H1 (cell line): ENCODE measurements around the gene PPP2R2D. TPM values are rescaled to one million over a fixed set of nuclear protein-coding genes. Genes with fewer than 3 reads are reported as not detected.

ENCODE experiments used
- CTCF ChIA-PET: fragments of 300-600 bp; sonication (Branson Sonifier 250); formaldehyde crosslinking; loops from one replicate; lab custom pipeline; 2021; ENCODE audit not compliant: partially characterized antibody; lab: Charles Lee
- POLR2A ChIA-PET: fragments of 300-600 bp; sonication (Branson Sonifier 250); formaldehyde crosslinking; loops from one replicate; lab custom pipeline; 2021; ENCODE audit warnings: inconsistent platforms; ENCODE audit not compliant: partially characterized antibody; lab: Charles Lee
- DNase-seq, 2 experiments: peaks; one replicate each; pipeline versions ENCODE4 v3.0.0 to v3.0.0-alpha.2; 2010 to 2022; ENCODE audit warnings: low spot score in 2 of 2, low read depth in 1 of 2, mixed read lengths in 1 of 2
- FAIRE-seq: peaks from 2 replicates; lab custom pipeline; 2011; peaks lifted over from hg19 to GRCh38; lab: Jason Lieb, UNC
- H2AFZ ChIP-seq: 2 replicates; pipeline ENCODE4 v1.8.1; 2012; ENCODE audit warnings: low read length, inconsistent platforms
- H2AK5ac ChIP-seq: 2 replicates; pipeline ENCODE4 v1.6.1; 2013; ENCODE audit warnings: low read depth, low read length
- H2BK120ac ChIP-seq: replicated peaks from 2 replicates; pipeline ENCODE3; 2013; ENCODE audit warnings: low read depth, low read length, inconsistent platforms
- H2BK12ac ChIP-seq: 2 replicates; pipeline ENCODE4 v1.6.1; 2013; ENCODE audit warnings: low read depth, low read length
- H2BK15ac ChIP-seq: 2 replicates; pipeline ENCODE4 v1.6.1; 2013; ENCODE audit warnings: low read length
- H2BK20ac ChIP-seq: 2 replicates; pipeline ENCODE4 v1.6.1; 2013; ENCODE audit warnings: low read length
- H2BK5ac ChIP-seq: 2 replicates; pipeline ENCODE4 v1.6.1; 2013; ENCODE audit warnings: low read depth, low read length
- H3K14ac ChIP-seq: 2 replicates; pipeline ENCODE4 v1.6.1; 2013; ENCODE audit warnings: inconsistent platforms; ENCODE audit not compliant: insufficient read length
- H3K18ac ChIP-seq: 2 replicates; pipeline ENCODE4 v1.6.1; 2013; ENCODE audit warnings: low read length; ENCODE audit errors: extremely low read depth
- H3K23ac ChIP-seq: 2 replicates; pipeline ENCODE4 v1.6.1; 2013; ENCODE audit warnings: inconsistent platforms; ENCODE audit not compliant: insufficient read length
- H3K23me2 ChIP-seq: 2 replicates; pipeline ENCODE4 v1.6.1; 2013; ENCODE audit warnings: low read depth, low read length
- H3K27ac ChIP-seq: 2 replicates; pipeline ENCODE4 v1.6.1; 2011; ENCODE audit warnings: low read depth, low read length, inconsistent platforms
- H3K27me3 ChIP-seq, 4 experiments: replicated peaks in 1 of 4; 1 replicate in 1 of 4; 2 replicates in 3 of 4; pipeline versions ENCODE4 v1.6.1 to v1.8.1; 2011 to 2013; ENCODE audit warnings: low read length in 3 of 4, mild to moderate bottlenecking in 3 of 4, inconsistent platforms in 2 of 4, mixed read lengths in 2 of 4, moderate library complexity in 1 of 4; ENCODE audit not compliant: control insufficient read depth in 3 of 4, insufficient read depth in 3 of 4; ENCODE audit errors: extremely low read depth in 1 of 4
- H3K36me3 ChIP-seq, 4 experiments: 2 replicates each; pipeline versions ENCODE4 v1.6.1 to v1.8.1; 2011 to 2013; ENCODE audit warnings: mild to moderate bottlenecking in 4 of 4, low read length in 3 of 4, moderate library complexity in 2 of 4, control low read depth in 1 of 4, inconsistent platforms in 1 of 4; ENCODE audit not compliant: insufficient read depth in 4 of 4, control insufficient read depth in 2 of 4
- H3K4ac ChIP-seq: replicated peaks from 2 replicates; pipeline ENCODE3; 2013; ENCODE audit warnings: low read length, low read depth, mixed read lengths, inconsistent platforms; ENCODE audit not compliant: insufficient read length
- H3K4me1 ChIP-seq, 4 experiments: replicated peaks in 1 of 4; 1 replicate in 1 of 4; 2 replicates in 3 of 4; pipeline versions ENCODE4 v1.6.1 to v1.8.1; 2011 to 2013; ENCODE audit warnings: low read length in 3 of 4, inconsistent platforms in 2 of 4, mixed read lengths in 1 of 4; ENCODE audit not compliant: insufficient read depth in 4 of 4, control insufficient read depth in 3 of 4
- H3K4me2 ChIP-seq, 2 experiments: 2 replicates each; pipeline versions ENCODE4 v1.6.1 to v1.8.1; 2011 to 2013; ENCODE audit warnings: low read depth in 2 of 2, low read length in 2 of 2, control low read depth in 1 of 2, inconsistent platforms in 1 of 2, mild to moderate bottlenecking in 1 of 2; ENCODE audit not compliant: insufficient read depth in 1 of 2
- H3K4me3 ChIP-seq, 4 experiments: fragments of 200-600, 300-600 bp in 1 of 4; sonication (generic), shearing (Covaris generic), sonication (Bioruptor Twin) in 1 of 4; 2 replicates each; pipeline versions ENCODE4 v1.5.1 to v1.8.1; 2011 to 2016; ENCODE audit warnings: low read length in 4 of 4, low read depth in 3 of 4, control low read depth in 2 of 4, inconsistent platforms in 2 of 4, mild to moderate bottlenecking in 2 of 4, mixed read lengths in 1 of 4, moderate library complexity in 1 of 4; ENCODE audit not compliant: insufficient read depth in 2 of 4; ENCODE audit errors: extremely low read depth in 1 of 4
- H3K56ac ChIP-seq: replicated peaks from 2 replicates; pipeline ENCODE3; 2013; ENCODE audit warnings: low read depth, mild to moderate bottlenecking, mixed read lengths, low read length, inconsistent platforms; ENCODE audit not compliant: insufficient read length
- H3K79me1 ChIP-seq: 2 replicates; pipeline ENCODE4 v1.6.1; 2013; ENCODE audit warnings: low read depth, low read length, control low read depth
- H3K79me2 ChIP-seq, 2 experiments: 2 replicates each; pipeline versions ENCODE4 v1.6.1 to v1.8.1; 2012 to 2013; ENCODE audit warnings: low read length in 2 of 2, mild to moderate bottlenecking in 2 of 2, inconsistent platforms in 1 of 2; ENCODE audit not compliant: insufficient read depth in 2 of 2, control insufficient read depth in 1 of 2
- H3K9ac ChIP-seq, 4 experiments: replicated peaks in 1 of 4; 1 replicate in 1 of 4; 2 replicates in 3 of 4; pipeline versions ENCODE4 v1.6.1 to v1.8.1; 2011 to 2013; ENCODE audit warnings: low read depth in 3 of 4, low read length in 3 of 4, control low read depth in 2 of 4, mild to moderate bottlenecking in 2 of 4, moderate library complexity in 2 of 4, inconsistent platforms in 1 of 4; ENCODE audit errors: extremely low read depth in 1 of 4
- H3K9me3 ChIP-seq, 2 experiments: 2 replicates each; pipeline versions ENCODE4 v1.6.1 to v1.8.1; 2012 to 2013; ENCODE audit warnings: mild to moderate bottlenecking in 2 of 2, moderate library complexity in 2 of 2, control low read depth in 1 of 2, inconsistent platforms in 1 of 2, low read depth in 1 of 2, low read length in 1 of 2, mixed read lengths in 1 of 2; ENCODE audit not compliant: insufficient read depth in 2 of 2
- H4K20me1 ChIP-seq, 2 experiments: replicated peaks in 1 of 2; 2 replicates each; pipeline versions ENCODE3 to v1.8.1; 2011 to 2013; ENCODE audit warnings: inconsistent platforms in 2 of 2, low read length in 2 of 2, mild to moderate bottlenecking in 1 of 2; ENCODE audit not compliant: insufficient read depth in 2 of 2, control insufficient read depth in 1 of 2
- H4K5ac ChIP-seq: 2 replicates; pipeline ENCODE4 v1.6.1; 2013; ENCODE audit warnings: low read length, low read depth, mixed read lengths, inconsistent platforms; ENCODE audit not compliant: insufficient read length
- H4K8ac ChIP-seq: 2 replicates; pipeline ENCODE4 v1.8.0; 2013; ENCODE audit warnings: mild to moderate bottlenecking, moderate library complexity, low read length, inconsistent platforms; ENCODE audit not compliant: insufficient read depth; ENCODE audit errors: extremely low read depth
- H4K91ac ChIP-seq: replicated peaks from 2 replicates; pipeline ENCODE3; 2013; ENCODE audit warnings: low read length, mixed read lengths, inconsistent platforms; ENCODE audit not compliant: insufficient read length
- EP300 ChIP-seq, 2 experiments: IDR thresholded peaks; 1 replicate in 1 of 2; 2 replicates in 1 of 2; pipeline ENCODE4 v1.6.1; 2011 to 2012; ENCODE audit warnings: low read depth in 2 of 2, low read length in 2 of 2, mild to moderate bottlenecking in 2 of 2, borderline replicate concordance in 1 of 2, inconsistent platforms in 1 of 2, moderate library complexity in 1 of 2
- FOSL1 ChIP-seq: IDR thresholded peaks from 2 replicates; pipeline ENCODE4 v1.6.1; 2011; ENCODE audit warnings: mild to moderate bottlenecking, low read depth, low read length, moderate library complexity; ENCODE audit not compliant: insufficient read depth
- MAFK ChIP-seq: IDR thresholded peaks from 2 replicates; pipeline ENCODE4 v1.6.1; 2012; ENCODE audit warnings: low read depth, mild to moderate bottlenecking, improper control_type of control experiment, low read length
- NRF1 ChIP-seq: IDR thresholded peaks from 2 replicates; pipeline ENCODE4 v1.6.1; 2011; ENCODE audit warnings: mild to moderate bottlenecking, low read depth, low read length, improper control_type of control experiment
- RAD21 ChIP-seq, 2 experiments: IDR thresholded peaks in 1 of 2; conservative IDR thresholded peaks in 1 of 2; 2 replicates each; pipeline ENCODE4 v1.6.1; 2011; ENCODE audit warnings: low read depth in 2 of 2, low read length in 2 of 2, improper control_type of control experiment in 1 of 2, inconsistent platforms in 1 of 2, mild to moderate bottlenecking in 1 of 2, moderate library complexity in 1 of 2
- RBBP5 ChIP-seq: IDR thresholded peaks from 2 replicates; pipeline ENCODE4 v1.7.1; 2012; ENCODE audit warnings: low read depth, mild to moderate bottlenecking, inconsistent platforms, low read length, moderate library complexity, borderline replicate concordance
- RFX5 ChIP-seq: IDR thresholded peaks from 2 replicates; pipeline ENCODE4 v1.6.1; 2011; ENCODE audit warnings: low read depth, low read length, improper control_type of control experiment, borderline replicate concordance
- WGBS, 2 experiments: shearing (Covaris generic) in 1 of 2; methylation state at CpG; one replicate each; pipeline versions ENCODE4 v1.1.6 to v1.1.7; 2013 to 2015; ENCODE audit warnings: low lambda C conversion rate in 2 of 2, mixed read lengths in 2 of 2, inconsistent platforms in 1 of 2, low coverage in 1 of 2, missing lambda C conversion rate in 1 of 2; ENCODE audit not compliant: insufficient replicate concordance in 2 of 2, insufficient coverage in 1 of 2, insufficient read length in 1 of 2; ENCODE audit errors: extremely low coverage in 1 of 2, missing lambda C conversion rate in 1 of 2; 5-methylcytosine and 5-hydroxymethylcytosine counted together
- polyA plus RNA-seq, 7 experiments: library from polyadenylated mRNA; depleted of rRNA in 3 of 7; stranded (reverse) in 5 of 7; unstranded in 2 of 7; fragments of >200 nt in 5 of 7; fragments of 200-250 nt in 2 of 7; gene quantifications; 1 replicate in 5 of 7; 2 replicates in 1 of 7; 4 replicates in 1 of 7; pipeline versions ENCODE4 v1.2.1 to v1.2.3, GENCODE V29; 2011 to 2013; ENCODE audit warnings: missing spikeins in 2 of 7, mixed read lengths in 2 of 7
- total RNA-seq: library from RNA; stranded (reverse); fragmentation: NEBNext Ultra II Directional; extraction: Animal tissue kit (Norgen Biotek cat#: 25700); gene quantifications from 2 replicates; pipeline ENCODE4 v1.2.1, GENCODE V29; 2021
- TF ChIP-seq, protein P1 (sequence below): IDR thresholded peaks from 2 replicates; pipeline ENCODE4 v1.6.1; 2012; ENCODE audit warnings: low read length, inconsistent platforms

Gene PPP2R2D
- total and polyA plus RNA-seq, 2 of the 8 experiments (the other 6 are each of a cell fraction or from before 2014, with no cell fraction given) = 25.4 to 32.8 TPM

DNA sequence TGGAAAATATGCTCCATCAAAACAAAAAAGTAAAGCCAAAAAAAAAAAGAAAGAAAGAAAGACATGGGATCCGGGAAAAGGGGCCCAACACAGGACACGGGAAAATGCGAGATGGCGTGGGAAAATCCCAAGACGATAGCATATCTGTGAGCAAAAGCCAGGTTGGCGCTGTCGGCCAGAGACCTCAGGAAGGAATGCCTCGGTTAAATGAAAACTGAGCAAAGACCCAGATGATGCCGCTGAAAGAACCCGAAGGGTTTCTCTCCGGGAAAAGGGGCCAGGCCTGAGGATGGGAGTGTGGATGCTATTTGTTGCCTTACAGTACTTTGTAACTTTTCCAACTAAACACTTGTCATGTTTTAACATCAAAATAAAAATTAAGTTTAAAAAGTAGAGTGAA, 49.5 kb upstream of the PPP2R2D start:
- H4K91ac ChIP-seq = no peak overlapping the region
- no peaks in the 10 kb centered on the region for H3K27me3 ChIP-seq
- ChIA-PET POLR2A (no interaction called here), CTCF (interaction anchor here (0.7 to 2.2 kb wide), 3 partner anchors 10 to 889 kb away, joined by 3 to 5 read pairs (median 3); no protein-coding TSS in a partner anchor)
- TF ChIP-seq NRF1 = no peak
- no peak for TF ChIP-seq RFX5
- no peak for TF ChIP-seq EP300 (IDR thresholded peaks at IDR 0.05; ENCODE audit: borderline replicate concordance in 1 of 2, low read depth in 2 of 2, low read length in 2 of 2)
- TF ChIP-seq RAD21 (IDR thresholded peaks at IDR 0.05 in 1 of 2, conservative IDR thresholded peaks at IDR 0.05 in 1 of 2; ENCODE audit: low read depth in 2 of 2, low read length in 2 of 2) = no peak
- no peak for TF ChIP-seq RBBP5
- TF ChIP-seq, protein P1, sequence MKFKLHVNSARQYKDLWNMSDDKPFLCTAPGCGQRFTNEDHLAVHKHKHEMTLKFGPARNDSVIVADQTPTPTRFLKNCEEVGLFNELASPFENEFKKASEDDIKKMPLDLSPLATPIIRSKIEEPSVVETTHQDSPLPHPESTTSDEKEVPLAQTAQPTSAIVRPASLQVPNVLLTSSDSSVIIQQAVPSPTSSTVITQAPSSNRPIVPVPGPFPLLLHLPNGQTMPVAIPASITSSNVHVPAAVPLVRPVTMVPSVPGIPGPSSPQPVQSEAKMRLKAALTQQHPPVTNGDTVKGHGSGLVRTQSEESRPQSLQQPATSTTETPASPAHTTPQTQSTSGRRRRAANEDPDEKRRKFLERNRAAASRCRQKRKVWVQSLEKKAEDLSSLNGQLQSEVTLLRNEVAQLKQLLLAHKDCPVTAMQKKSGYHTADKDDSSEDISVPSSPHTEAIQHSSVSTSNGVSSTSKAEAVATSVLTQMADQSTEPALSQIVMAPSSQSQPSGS = no peak
- no peak for TF ChIP-seq MAFK
- TF ChIP-seq FOSL1 = no peak
- no peaks in the 10 kb centered on the region for H3K9me3 ChIP-seq
- no peak overlapping the region for H2BK15ac ChIP-seq
- H4K5ac ChIP-seq = no peak overlapping the region
- H3K79me2 ChIP-seq = no peaks in the 10 kb centered on the region
- no peak overlapping the region for H4K8ac ChIP-seq
- H3K4me1 ChIP-seq = no peaks in the 10 kb centered on the region; a peak in 1 of 7 replicates
- no peak overlapping the region for H3K56ac ChIP-seq
- H3K18ac ChIP-seq = no peak overlapping the region
- H4K20me1 ChIP-seq = peaks cover 0 to 1% of the 10 kb centered on the region in 2 experiments
- DNase-seq = peak in 1 of 2 experiments; percentile 8
- no peak overlapping the region for H3K14ac ChIP-seq
- H2AK5ac ChIP-seq = no peak overlapping the region
- H3K4me3 ChIP-seq = no peak overlapping the region
- H3K4me2 ChIP-seq = no peak overlapping the region
- H2BK20ac ChIP-seq = no peak overlapping the region
- H2BK12ac ChIP-seq = no peak overlapping the region
- H3K23me2 ChIP-seq = peaks cover 6% of the 10 kb centered on the region; the same call in 1 of the 2 replicates
- no peak overlapping the region for H2BK120ac ChIP-seq
- FAIRE-seq = no peak
- H3K9ac ChIP-seq = no peak overlapping the region
- WGBS, 2 experiments = 96% methylated on average over 10 of the region's 11 CpGs; no CpG with 5 or more reads in 1 of the 2 experiments
- no peak overlapping the region for H3K27ac ChIP-seq
- H3K79me1 ChIP-seq = no peaks in the 10 kb centered on the region
- no peak overlapping the region for H3K23ac ChIP-seq
- H3K36me3 ChIP-seq = no peaks in the 10 kb centered on the region
- no peak overlapping the region for H3K4ac ChIP-seq
- H2BK5ac ChIP-seq = no peak overlapping the region
- H2AFZ ChIP-seq = no peak overlapping the region
